HepG2 (cell line): Measurements from ENCODE around the gene HOXD3. TPM values are rescaled to one million over a fixed set of nuclear protein-coding genes. Genes with fewer than 3 reads are reported as not detected.

Experiments used
- ATAC-seq: fragments of 200-7000 bp; cut with Tn5 transposase; 3 replicates; pipeline ENCODE4 v1.9.1; 2020; ENCODE audit warnings: mild to moderate bottlenecking, moderate library complexity
- BruUV-seq: library from RNA; stranded (reverse); fragments of 400-500 nt; replicated peaks from 2 replicates; lab custom pipeline; 2021; lab: Mats Ljungman, UMichigan
- CTCF ChIA-PET: fragments of 300-600 bp; formaldehyde crosslinking; extraction: SDS; loops from one replicate; lab custom pipeline; 2021; ENCODE audit warnings: low total read pairs, inconsistent platforms, low intra/inter-chr PET ratio; lab: Yijun Ruan, JAX
- POLR2A ChIA-PET: fragments of 350-600 bp; sonication (Branson Sonifier 250); formaldehyde crosslinking; loops from one replicate; lab custom pipeline; 2020; ENCODE audit warnings: antibody characterized with exemption, inconsistent platforms; lab: Yijun Ruan, JAX
- DNase-seq: peaks from one replicate; pipeline ENCODE4 v3.0.0-alpha.2; 2015; ENCODE audit warnings: low spot score
- FAIRE-seq: peaks from 3 replicates; lab custom pipeline; 2011; peaks lifted over from hg19 to GRCh38; lab: Jason Lieb, UNC
- H2AFZ ChIP-seq: one replicate; pipeline ENCODE4 v1.6.1; 2011; ENCODE audit warnings: low read length, inconsistent platforms
- H3K27ac ChIP-seq: fragments of 300-600 bp; 3 replicates; pipeline ENCODE4 v1.8.0; 2011; ENCODE audit warnings: mixed run types, mild to moderate bottlenecking, mixed read lengths, low read length, inconsistent platforms; ENCODE audit not compliant: insufficient read depth; ENCODE audit errors: extremely low read length
- H3K27me3 ChIP-seq, 2 experiments: fragments of 200-600 bp in 1 of 2; 2 replicates in 1 of 2; 3 replicates in 1 of 2; pipeline versions ENCODE4 v1.6.0 to v1.8.0; 2011; ENCODE audit warnings: low read length in 2 of 2, mild to moderate bottlenecking in 2 of 2, moderate library complexity in 2 of 2, inconsistent platforms in 1 of 2; ENCODE audit not compliant: insufficient read depth in 2 of 2, control insufficient read depth in 1 of 2
- H3K36me3 ChIP-seq, 2 experiments: fragments of 200-600 bp in 1 of 2; replicated peaks in 1 of 2; 2 replicates in 1 of 2; 3 replicates in 1 of 2; pipeline versions ENCODE4 v1.5.1 to v1.8.0; 2011; ENCODE audit warnings: low read length in 2 of 2, inconsistent platforms in 1 of 2; ENCODE audit not compliant: insufficient read depth in 2 of 2, control insufficient read depth in 1 of 2
- H3K4me1 ChIP-seq: 2 replicates; pipeline ENCODE4 v1.5.1; 2012; ENCODE audit warnings: low read length, inconsistent platforms; ENCODE audit not compliant: insufficient read depth
- H3K4me2 ChIP-seq: 2 replicates; pipeline ENCODE4 v1.6.0; 2011; ENCODE audit warnings: low read depth, low read length, inconsistent platforms
- H3K4me3 ChIP-seq, 3 experiments: fragments of 200-600 bp in 1 of 3; sonication (generic), shearing (Covaris generic) in 1 of 3; replicated peaks in 1 of 3; 2 replicates each; pipeline ENCODE4 v1.5.1; 2011 to 2016; ENCODE audit warnings: low read length in 3 of 3, inconsistent platforms in 2 of 3, low read depth in 2 of 3, mild to moderate bottlenecking in 2 of 3, control low read depth in 1 of 3, mixed read lengths in 1 of 3; ENCODE audit not compliant: insufficient read depth in 1 of 3
- H3K79me2 ChIP-seq: one replicate; pipeline ENCODE4 v1.6.1; 2011; ENCODE audit warnings: low read length, inconsistent platforms; ENCODE audit not compliant: insufficient read depth
- H3K9ac ChIP-seq: 2 replicates; pipeline ENCODE4 v1.6.0; 2011; ENCODE audit warnings: mild to moderate bottlenecking, low read depth, low read length, inconsistent platforms; ENCODE audit not compliant: insufficient read depth
- H3K9me3 ChIP-seq: 2 replicates; pipeline ENCODE4 v1.5.1; 2012; ENCODE audit warnings: mild to moderate bottlenecking, low read length
- H4K20me1 ChIP-seq: 2 replicates; pipeline ENCODE4 v1.6.0; 2011; ENCODE audit warnings: inconsistent platforms, mild to moderate bottlenecking, low read length, moderate library complexity; ENCODE audit not compliant: insufficient read depth
- FOXO4 ChIP-seq: sonication (generic); formaldehyde crosslinking; conservative IDR thresholded peaks from 2 replicates; pipeline ENCODE4 v1.8.1; 2023; ENCODE audit warnings: missing genetic modification reagents
- REPIN1 ChIP-seq: sonication (generic); formaldehyde crosslinking; IDR thresholded peaks from 2 replicates; pipeline ENCODE4 v1.8.0; 2022; ENCODE audit warnings: missing genetic modification reagents, low read depth, mild to moderate bottlenecking, borderline replicate concordance
- YY1 ChIP-seq: IDR thresholded peaks from 2 replicates; pipeline ENCODE4 v1.6.1; 2011; ENCODE audit warnings: low read length, low read depth, moderate library complexity, mild to moderate bottlenecking; ENCODE audit not compliant: insufficient read depth, insufficient replicate concordance
- ZNF687 ChIP-seq: sonication (generic); formaldehyde crosslinking; IDR thresholded peaks from 2 replicates; pipeline ENCODE4 v1.5.1; 2020; ENCODE audit warnings: mild to moderate bottlenecking, missing genetic modification reagents, moderate library complexity
- WGBS: methylation state at CpG from one replicate; pipeline ENCODE4 v1.1.6; 2017; ENCODE audit warnings: low lambda C conversion rate; 5-methylcytosine and 5-hydroxymethylcytosine counted together
- in situ Hi-C: cut with HindIII; loops from 2 replicates; pipeline ENCODE4 v1.10.0; 2017; ENCODE audit warnings: low pct_unique_long_range_greater_than_20kb; ENCODE audit not compliant: extremely low pct_ligation_motif_present
- intact Hi-C: fragments of 100-400 bp; cut with micrococcal nuclease; formaldehyde crosslinking; loops from one replicate; pipeline ENCODE4 v1.10.0; 2022; ENCODE audit not compliant: unreplicated experiment
- polyA plus RNA-seq, 8 experiments: library from polyadenylated mRNA; depleted of rRNA in 3 of 8; stranded (reverse) in 7 of 8; unstranded in 1 of 8; fragments of >200 nt; fragmentation: Illumina TruSeq in 4 of 8; extraction: Trizol in 4 of 8; gene quantifications; 2 replicates each; pipeline versions ENCODE4 v1.2.1 to v1.2.3, GENCODE V29; 2011 to 2016; ENCODE audit warnings: low read depth in 4 of 8, missing spikeins in 1 of 8, mixed read lengths in 1 of 8; ENCODE audit not compliant: insufficient read depth in 1 of 8
- total RNA-seq, 5 experiments: library from RNA; depleted of rRNA; stranded (reverse); fragments of >200 nt; fragmentation: Illumina TruSeq; extraction: Trizol; gene quantifications; 2 replicates each; pipeline ENCODE4 v1.2.3, GENCODE V29; 2016; ENCODE audit warnings: low read depth in 1 of 5

The HOXD3 gene
- total and polyA plus RNA-seq, 2 of the 13 experiments (the other 11 are each of a cell fraction or from before 2014, with no cell fraction given) = 0.05 to 0.09 TPM

GRCh38 chr2:176164611-176165369, 7.7 kb downstream of the HOXD3 start:
- no peak overlapping the region for H2AFZ ChIP-seq
- FAIRE-seq = no peak
- intact Hi-C loops = no loop called here
- H3K79me2 ChIP-seq = no peaks in the 10 kb centered on the region
- TF ChIP-seq ZNF687 (CRISPR knock-in tag) (peak; percentile 26; the same call in 1 of the 2 replicates), YY1 (peak; percentile 6), FOXO4 (CRISPR knock-in tag) (0 out of 2 replicates have a peak, but pooled peaks have one; percentile 15), REPIN1 (no peak)
- 50% methylated on average over 52 of the region's 52 CpGs for WGBS
- no peak overlapping the region for H3K27ac ChIP-seq
- no peaks in the 10 kb centered on the region for H3K9me3 ChIP-seq
- in situ Hi-C loops = no loop called here
- H3K9ac ChIP-seq = no peak overlapping the region
- no peaks in the 10 kb centered on the region for H3K36me3 ChIP-seq
- CTCF ChIA-PET = no interaction called here
- H3K4me3 ChIP-seq = no peak overlapping the region; a peak in 1 of 6 replicates
- H3K27me3 ChIP-seq = peaks cover 20 to 89% of the 10 kb centered on the region in 2 experiments
- POLR2A ChIA-PET = no interaction called here
- no TSS peak for BruUV-seq
- no peak overlapping the region for H3K4me2 ChIP-seq
- H4K20me1 ChIP-seq = no peaks in the 10 kb centered on the region
- no peak for DNase-seq
- ATAC-seq = no peak
- H3K4me1 ChIP-seq = peaks cover 36% of the 10 kb centered on the region
